ENCODE data around the gene RHOG. TPM values are rescaled to one million over a fixed set of nuclear protein-coding genes. Genes with fewer than 3 reads are reported as not detected.
A peak's percentile ranks its signal among the peaks of the same experiment; 100 is the strongest.

RHOG gene
- total and polyA plus RNA-seq, 5 experiments from 2014 or later, result 78.4 to 175 (median 125) TPM

DNA sequence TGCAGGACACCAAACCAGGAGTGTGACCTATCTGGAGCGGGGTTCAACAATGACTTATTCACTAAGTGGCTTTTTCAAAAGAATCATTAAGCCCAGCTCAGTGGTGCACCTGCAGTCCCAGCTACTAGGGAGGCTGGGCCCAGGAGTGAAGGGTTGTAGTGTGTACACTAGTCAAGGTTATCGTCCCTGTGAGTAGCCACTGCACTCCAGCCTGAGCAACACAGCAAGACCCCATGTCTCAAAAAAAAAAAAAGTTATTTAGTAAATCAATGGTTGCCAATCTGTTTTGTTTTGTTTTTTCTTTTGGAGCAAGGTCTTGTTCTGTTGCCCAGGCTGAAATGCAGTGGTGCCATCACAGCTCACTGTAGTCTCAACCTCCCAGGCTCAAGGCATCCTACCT, 7.9 kb downstream of the RHOG start:
- Mint-ChIP-seq H3K27ac (peak overlapping the region; percentile 89 to 99 (median 94)), H3K9me3 (no peaks in the 10 kb centered on the region), H3K4me3 (peak overlapping the region in 8 of 10 donors; percentile 1 to 98 (median 47)), H3K4me1 (peaks cover 53 to 88% (median 80%) of the 10 kb centered on the region in 4 donors), H3K36me3 (peaks cover 4 to 65% (median 7%) of the 10 kb centered on the region in 3 donors), H3K27me3 (no peaks in the 10 kb centered on the region)
- POLR2A ChIA-PET, result interaction anchor here (2.7 to 13.1 kb wide), 2 partner anchors 9 to 23 kb away, joined by 16 to 406 read pairs; partner anchors contain the start of genes RHOG and STIM1
- DNase-seq, result no peak
- ATAC-seq, result no peak

DNA sequence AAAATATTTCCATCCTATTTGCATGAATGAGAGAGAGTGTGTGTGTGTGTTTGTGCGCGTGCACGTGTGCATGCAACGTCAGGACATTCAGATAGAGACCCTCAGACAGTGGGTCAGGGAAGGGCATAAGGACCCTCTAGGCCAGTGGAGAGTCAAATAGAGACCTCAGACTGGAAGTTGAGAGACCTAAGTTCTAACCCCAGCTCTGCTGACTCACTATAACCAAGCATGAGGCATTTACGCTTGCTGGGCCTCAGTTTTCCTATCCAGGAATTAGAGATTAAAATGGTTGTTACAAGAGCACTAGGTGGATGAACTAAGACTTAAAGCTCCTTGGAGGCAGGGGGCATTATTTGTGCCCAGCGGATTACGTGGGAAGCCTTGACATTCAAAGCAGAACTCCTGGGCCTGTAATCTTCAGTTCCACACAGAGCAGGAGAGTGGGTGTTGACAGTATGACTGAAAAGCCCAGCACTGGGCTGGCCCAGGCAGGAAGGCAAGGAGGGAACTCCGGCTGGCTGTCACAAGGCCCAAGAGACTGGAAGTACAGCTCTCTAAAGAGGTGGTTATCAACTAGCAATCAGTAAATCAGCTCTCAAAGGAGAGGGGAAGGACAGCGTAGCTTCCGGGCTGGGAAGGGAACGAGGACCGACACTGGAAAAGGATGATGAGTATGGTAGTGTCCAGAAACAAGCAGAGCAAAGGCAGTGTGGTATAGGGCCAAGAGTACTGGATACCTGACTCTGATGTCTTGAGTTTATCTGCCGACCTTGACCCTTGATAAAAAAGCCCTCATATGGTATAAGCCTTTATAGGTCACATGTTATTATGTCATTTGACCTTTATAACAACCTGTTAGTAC, 9.2 kb downstream of the RHOG start:
- ATAC-seq, result peak; percentile 24 to 42
- Mint-ChIP-seq H3K4me1 (peaks cover 54 to 86% (median 78%) of the 10 kb centered on the region in 4 donors), H3K27ac (peak overlapping the region; percentile 89 to 99 (median 94)), H3K9me3 (no peaks in the 10 kb centered on the region), H3K27me3 (no peaks in the 10 kb centered on the region), H3K4me3 (peak overlapping the region in 9 of 10 donors; percentile 13 to 87 (median 58)), H3K36me3 (peaks cover 4 to 75% (median 8%) of the 10 kb centered on the region in 3 donors)
- POLR2A ChIA-PET, result interaction anchor here (0.6 to 2.7 kb wide), 3 partner anchors 10 to 56 kb away, joined by 3 to 16 read pairs (median 4); partner anchors contain the start of gene RHOG
- DNase-seq, result no peak

DNA sequence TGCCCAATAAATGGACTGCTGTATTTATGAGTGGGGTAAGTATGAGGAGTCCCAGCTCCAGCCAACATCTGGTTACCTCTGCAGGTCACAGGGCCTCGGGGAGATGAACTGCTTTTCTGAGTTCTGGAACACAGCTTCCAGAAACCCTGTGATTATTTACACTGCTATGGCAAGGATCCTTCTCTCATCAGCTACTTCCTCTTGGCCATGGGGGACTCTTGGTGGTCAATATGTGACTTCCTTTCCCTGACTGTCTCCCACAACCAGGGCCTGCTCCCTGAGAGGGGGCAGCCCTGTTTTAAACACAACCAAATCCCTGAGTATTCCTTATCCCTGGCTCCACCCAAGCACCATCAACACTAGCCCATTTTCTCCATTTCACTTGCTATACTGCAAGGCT, 10.0 kb downstream of the RHOG start:
- Mint-ChIP-seq H3K27me3 (no peaks in the 10 kb centered on the region), H3K4me3 (peak overlapping the region in 4 of 10 donors; percentile 5 to 45 (median 28)), H3K4me1 (peaks cover 56 to 85% (median 79%) of the 10 kb centered on the region in 4 donors), H3K36me3 (peaks cover 4 to 81% (median 8%) of the 10 kb centered on the region in 3 donors), H3K9me3 (no peaks in the 10 kb centered on the region), H3K27ac (peak overlapping the region; percentile 89 to 99 (median 94))
- POLR2A ChIA-PET, result interaction anchor here (1.1 to 2.7 kb wide), 2 partner anchors 11 to 22 kb away, joined by 4 to 16 read pairs; partner anchors contain the start of gene RHOG
- no peak for ATAC-seq
- DNase-seq, result no peak

DNA sequence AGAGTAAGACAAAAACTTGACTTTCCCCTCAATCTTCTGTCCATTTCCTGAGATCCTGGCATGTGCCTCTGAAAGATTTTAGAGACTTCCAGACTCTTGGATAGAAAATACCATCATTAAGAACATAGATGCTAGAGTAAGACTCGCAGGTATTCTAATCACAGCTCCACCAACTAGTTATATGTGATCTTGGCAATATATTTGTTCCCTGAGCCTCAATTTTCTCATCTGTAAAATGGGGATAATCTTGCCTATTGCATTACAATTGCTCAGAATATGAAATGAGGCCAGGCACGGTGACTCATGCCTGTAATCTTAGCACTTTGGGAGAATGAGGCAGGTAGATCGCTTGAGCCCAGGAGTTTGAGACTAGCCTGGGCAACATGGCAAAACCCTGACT, 10.7 kb downstream of the RHOG start:
- ATAC-seq (no peak), DNase-seq (no peak)
- no peaks in the 10 kb centered on the region for H3K9me3 Mint-ChIP-seq
- H3K4me1 Mint-ChIP-seq, result peaks cover 50 to 84% (median 79%) of the 10 kb centered on the region in 4 donors
- no peaks in the 10 kb centered on the region for H3K27me3 Mint-ChIP-seq
- H3K4me3 Mint-ChIP-seq, result peak overlapping the region in 1 of 10 donors; percentile 22
- peak overlapping the region in 8 of 10 donors; percentile 63 to 95 (median 86) for H3K27ac Mint-ChIP-seq
- POLR2A ChIA-PET, result interaction anchor here (1.2 to 1.6 kb wide), 2 partner anchors 10 to 12 kb away, joined by 3 to 7 read pairs; partner anchors contain the start of gene RHOG
- peaks cover 0 to 76% (median 8%) of the 10 kb centered on the region in 3 donors for H3K36me3 Mint-ChIP-seq

DNA sequence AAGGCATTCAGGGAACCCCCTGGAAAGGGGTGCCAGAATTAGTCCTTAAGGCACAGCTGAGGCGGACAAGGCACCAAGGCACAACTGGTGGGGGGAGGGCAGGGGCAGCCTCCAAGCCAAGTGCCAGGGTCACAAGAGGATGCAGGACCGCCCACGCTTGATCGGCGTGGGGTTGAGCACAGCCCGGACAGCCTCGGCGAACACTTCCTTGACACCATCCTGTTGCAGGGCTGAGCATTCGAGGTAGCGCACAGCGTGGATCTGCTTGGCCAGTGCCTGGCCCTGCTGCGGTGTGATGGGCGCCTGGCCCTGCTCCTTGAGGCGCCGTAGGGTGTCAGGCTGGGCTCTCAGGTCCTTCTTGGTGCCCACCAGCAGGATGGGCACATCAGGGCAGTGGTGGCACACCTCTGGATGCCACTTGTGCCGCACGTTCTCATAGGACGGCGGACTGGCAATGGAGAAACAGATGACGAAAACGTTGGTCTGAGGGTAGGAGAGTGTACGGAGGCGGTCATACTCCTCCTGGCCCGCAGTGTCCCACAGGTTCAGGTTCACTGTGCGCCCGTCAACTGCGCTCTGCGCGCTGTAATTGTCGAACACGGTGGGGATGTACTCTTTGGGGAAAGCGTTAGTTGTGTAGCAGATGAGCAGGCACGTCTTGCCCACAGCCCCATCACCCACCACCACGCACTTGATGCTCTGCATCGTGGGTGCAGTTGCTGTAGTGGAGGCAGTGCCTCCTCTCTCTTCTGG, 13.1 kb downstream of the RHOG start:
- POLR2A ChIA-PET, result interaction anchor here (0.6 to 5.5 kb wide), 6 partner anchors 9 to 55 kb away, joined by 3 to 81 read pairs (median 4); partner anchors contain the start of gene RHOG
- no peaks in the 10 kb centered on the region for H3K9me3 Mint-ChIP-seq
- ATAC-seq, result no peak
- no peak overlapping the region for H3K4me3 Mint-ChIP-seq
- DNase-seq, result no peak
- H3K4me1 Mint-ChIP-seq, result peaks cover 37 to 76% (median 66%) of the 10 kb centered on the region in 4 donors
- peaks cover 0 to 60% (median 8%) of the 10 kb centered on the region in 3 donors for H3K36me3 Mint-ChIP-seq
- peak overlapping the region; percentile 31 to 93 (median 74) for H3K27ac Mint-ChIP-seq
- H3K27me3 Mint-ChIP-seq, result no peaks in the 10 kb centered on the region

DNA sequence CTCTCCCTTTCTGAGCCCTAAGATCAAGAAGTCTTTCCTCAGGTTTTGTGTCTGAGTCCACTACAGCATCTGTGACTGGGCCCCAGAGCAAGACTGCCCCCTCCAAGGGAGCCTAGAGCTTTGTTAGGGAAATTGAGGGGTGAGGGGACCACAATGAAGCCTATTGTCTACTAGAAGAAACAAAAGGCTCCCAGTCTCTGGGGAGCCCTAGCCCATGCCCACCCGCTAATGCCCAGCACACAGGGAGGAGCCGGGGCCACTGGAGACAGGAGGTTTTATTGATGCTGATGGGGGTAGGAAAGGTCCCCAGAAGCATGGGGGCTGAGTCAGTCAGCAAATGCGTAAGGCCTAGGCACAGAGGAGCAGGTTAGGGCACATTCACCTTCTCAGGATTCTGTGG, 14.0 kb downstream of the RHOG start:
- Mint-ChIP-seq H3K4me3 (no peak overlapping the region), H3K27ac (peak overlapping the region; percentile 63 to 96 (median 88)), H3K9me3 (no peaks in the 10 kb centered on the region), H3K4me1 (peaks cover 30 to 67% (median 58%) of the 10 kb centered on the region in 4 donors), H3K36me3 (peaks cover 0 to 57% (median 8%) of the 10 kb centered on the region in 3 donors), H3K27me3 (no peaks in the 10 kb centered on the region)
- DNase-seq (no peak), ATAC-seq (no peak)
- POLR2A ChIA-PET, result interaction anchor here (2.2 to 5.5 kb wide), 2 partner anchors 11 to 29 kb away, joined by 7 to 81 read pairs; partner anchors contain the start of genes NUP98 and RHOG

DNA sequence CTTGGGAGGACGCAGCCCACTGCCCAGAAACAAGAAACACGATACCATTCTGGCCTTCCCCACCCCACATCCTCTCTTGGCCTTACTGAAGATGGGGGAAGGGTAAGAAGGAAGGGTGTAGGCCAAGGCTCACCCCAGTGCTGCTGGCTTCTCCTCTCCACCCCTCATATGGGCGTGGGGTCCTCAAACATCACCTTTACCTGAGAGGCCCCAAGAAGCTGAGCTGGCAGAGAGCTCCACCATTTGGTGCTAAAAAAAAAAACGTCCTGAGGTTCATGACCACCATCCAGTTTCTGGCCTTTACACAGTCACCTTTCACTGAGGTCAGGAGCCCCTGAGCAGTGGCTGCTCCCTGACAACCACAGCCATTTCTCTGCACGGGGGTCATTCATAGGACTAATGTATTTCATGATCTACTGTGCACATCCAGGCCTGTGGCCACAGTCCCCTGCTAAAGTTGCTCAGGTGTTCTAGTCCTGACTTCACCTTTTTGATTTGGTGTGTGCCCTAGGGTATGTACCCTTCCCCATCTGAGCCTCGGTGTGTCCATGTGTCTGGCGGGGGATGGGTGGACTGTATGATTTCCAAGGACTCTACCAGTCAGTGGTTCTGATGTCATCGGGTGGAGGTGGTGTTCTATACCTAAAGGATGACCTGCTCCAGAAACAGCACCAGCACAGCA, 15.1 kb downstream of the RHOG start:
- Mint-ChIP-seq H3K36me3 (peaks cover 0 to 46% (median 4%) of the 10 kb centered on the region in 3 donors), H3K4me1 (peaks cover 20 to 56% (median 46%) of the 10 kb centered on the region in 4 donors)

DNA sequence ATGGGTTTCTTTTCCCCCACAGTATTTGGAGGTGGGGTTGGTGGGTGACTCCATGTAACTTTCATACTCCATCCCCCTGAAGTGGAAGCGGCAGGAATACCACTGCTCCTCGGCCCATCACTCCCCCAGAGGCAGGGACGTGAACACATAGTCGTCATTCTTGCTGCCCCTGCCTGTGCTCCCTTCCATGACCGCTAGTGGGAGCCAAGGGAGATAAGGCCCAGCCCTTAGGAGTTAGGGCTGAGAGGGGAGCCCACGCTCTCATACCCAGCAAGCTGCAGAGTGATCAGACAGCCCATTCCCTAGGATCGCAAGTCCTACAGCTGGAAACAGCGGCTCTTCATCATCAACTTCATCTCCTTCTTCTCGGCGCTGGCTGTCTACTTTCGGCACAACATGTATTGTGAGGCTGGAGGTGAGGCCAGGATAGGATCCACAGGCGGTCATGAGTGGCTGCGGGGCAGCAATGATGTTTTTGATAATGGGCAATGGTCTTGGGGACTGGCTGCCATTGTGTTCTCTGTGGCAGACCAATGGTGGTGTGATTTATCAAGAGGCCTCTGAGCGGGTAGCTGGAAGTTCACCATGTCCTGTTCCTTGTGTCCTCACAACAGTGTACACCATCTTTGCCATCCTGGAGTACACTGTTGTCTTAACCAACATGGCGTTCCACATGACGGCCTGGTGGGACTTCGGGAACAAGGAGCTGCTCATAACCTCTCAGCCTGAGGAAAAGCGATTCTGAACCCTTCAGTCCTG, 15.9 kb downstream of the RHOG start:
- H3K27me3 Mint-ChIP-seq, result no peaks in the 10 kb centered on the region
- H3K9me3 Mint-ChIP-seq, result no peaks in the 10 kb centered on the region
- ATAC-seq (peak; percentile 94 to 97), DNase-seq (peak; percentile 58 to 91 (median 78))
- POLR2A ChIA-PET, result interaction anchor here (0.6 to 5.5 kb wide), 8 partner anchors 13 to 48 kb away, joined by 3 to 81 read pairs (median 6); partner anchors contain the start of genes NUP98, RHOG and STIM1
- peaks cover 0 to 39% (median 4%) of the 10 kb centered on the region in 3 donors for H3K36me3 Mint-ChIP-seq
- peak overlapping the region in 2 of 10 donors; percentile 20 to 68 for H3K4me3 Mint-ChIP-seq
- H3K4me1 Mint-ChIP-seq, result peaks cover 20 to 51% (median 40%) of the 10 kb centered on the region in 4 donors
- H3K27ac Mint-ChIP-seq, result peak overlapping the region; percentile 79 to 96 (median 91)

More for the DNA sequence above, 15.1 kb downstream of the RHOG start:
- Mint-ChIP-seq H3K27me3 (no peaks in the 10 kb centered on the region), H3K9me3 (no peaks in the 10 kb centered on the region), H3K27ac (peak overlapping the region; percentile 63 to 96 (median 88)), H3K4me3 (peak overlapping the region in 1 of 10 donors; percentile 40)
- ATAC-seq (peak in 1 of 2 donors; percentile 9), DNase-seq (no peak)
- POLR2A ChIA-PET, result interaction anchor here (0.6 to 5.5 kb wide), 7 partner anchors 12 to 47 kb away, joined by 3 to 81 read pairs (median 7); partner anchors contain the start of genes NUP98, RHOG and STIM1

DNA sequence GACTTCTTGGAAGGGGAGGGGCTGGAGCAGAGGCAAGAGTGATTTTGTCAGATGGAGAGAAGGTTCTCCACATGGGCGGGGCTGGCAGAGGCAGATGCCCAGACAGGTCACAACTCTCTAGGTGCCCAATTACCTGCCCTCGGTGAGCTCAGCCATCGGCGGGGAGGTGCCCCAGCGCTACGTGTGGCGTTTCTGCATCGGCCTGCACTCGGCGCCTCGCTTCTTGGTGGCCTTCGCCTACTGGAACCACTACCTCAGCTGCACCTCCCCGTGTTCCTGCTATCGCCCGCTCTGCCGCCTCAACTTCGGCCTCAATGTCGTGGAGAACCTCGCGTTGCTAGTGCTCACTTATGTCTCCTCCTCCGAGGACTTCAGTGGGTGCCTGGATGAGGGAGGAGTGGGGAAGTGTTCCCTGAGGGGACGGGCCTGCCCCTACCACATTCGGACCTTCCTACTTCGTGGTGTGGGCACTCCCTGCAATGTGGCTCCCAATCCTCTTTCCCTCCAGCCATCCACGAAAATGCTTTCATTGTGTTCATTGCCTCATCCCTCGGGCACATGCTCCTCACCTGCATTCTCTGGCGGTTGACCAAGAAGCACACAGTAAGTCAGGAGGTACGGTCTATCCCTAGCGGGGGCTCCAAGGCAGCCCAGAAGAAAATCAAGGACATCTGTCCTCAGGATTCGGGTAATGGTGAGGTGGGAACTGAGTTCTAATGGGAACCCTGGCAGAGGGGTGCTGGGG, 16.8 kb downstream of the RHOG start:
- ATAC-seq (no peak), DNase-seq (no peak)
- H3K4me1 Mint-ChIP-seq, result peaks cover 22 to 48% (median 38%) of the 10 kb centered on the region in 4 donors
- H3K27ac Mint-ChIP-seq, result peak overlapping the region; percentile 63 to 96 (median 90)
- peaks cover 0 to 31% (median 4%) of the 10 kb centered on the region in 3 donors for H3K36me3 Mint-ChIP-seq
- POLR2A ChIA-PET, result interaction anchor here (0.8 to 5.5 kb wide), 6 partner anchors 14 to 249 kb away, joined by 3 to 81 read pairs (median 6); partner anchors contain the start of genes RHOG and STIM1
- no peaks in the 10 kb centered on the region for H3K27me3 Mint-ChIP-seq
- no peaks in the 10 kb centered on the region for H3K9me3 Mint-ChIP-seq
- no peak overlapping the region for H3K4me3 Mint-ChIP-seq

DNA sequence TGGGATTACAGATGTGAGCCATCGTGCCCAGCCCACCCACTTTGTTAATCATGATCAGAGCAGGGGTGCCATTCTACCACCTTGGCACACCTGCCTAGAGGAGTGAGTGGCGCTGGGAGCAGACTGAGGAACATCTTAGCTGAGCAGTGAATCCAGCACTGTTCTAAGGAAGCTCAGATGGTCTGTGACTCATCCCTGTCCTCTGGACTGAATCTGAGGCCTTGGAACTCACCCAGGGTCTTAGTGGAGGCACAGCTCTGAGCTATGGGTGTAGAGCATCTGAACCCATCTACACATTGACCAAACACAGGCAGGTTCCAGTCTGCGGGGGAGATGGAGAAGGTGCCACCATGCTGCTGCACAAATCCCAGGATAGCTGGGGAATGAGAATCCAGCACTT, 17.5 kb downstream of the RHOG start:
- Mint-ChIP-seq H3K36me3 (peaks cover 0 to 28% (median 4%) of the 10 kb centered on the region in 3 donors), H3K4me3 (no peak overlapping the region), H3K4me1 (peaks cover 24 to 45% (median 38%) of the 10 kb centered on the region in 4 donors), H3K27me3 (no peaks in the 10 kb centered on the region), H3K9me3 (no peaks in the 10 kb centered on the region), H3K27ac (peak overlapping the region in 8 of 10 donors; percentile 30 to 88 (median 65))
- POLR2A ChIA-PET, result interaction anchor here (0.8 to 5.5 kb wide), 3 partner anchors 14 to 249 kb away, joined by 3 to 81 read pairs (median 7); partner anchors contain the start of genes RHOG and STIM1
- DNase-seq, result no peak
- ATAC-seq, result no peak
